NT2/D1 (cell line): Measurements from ENCODE around the gene KCNQ1.

ENCODE experiments used
- YY1 ChIP-seq: IDR thresholded peaks from 2 replicates; pipeline ENCODE4 v1.6.1; 2011; ENCODE audit not compliant: insufficient read length, insufficient read depth
- ZNF274 ChIP-seq: IDR thresholded peaks from 2 replicates; pipeline ENCODE4 v1.6.1; 2011; ENCODE audit warnings: mild to moderate bottlenecking, low read depth, low read length

DNA sequence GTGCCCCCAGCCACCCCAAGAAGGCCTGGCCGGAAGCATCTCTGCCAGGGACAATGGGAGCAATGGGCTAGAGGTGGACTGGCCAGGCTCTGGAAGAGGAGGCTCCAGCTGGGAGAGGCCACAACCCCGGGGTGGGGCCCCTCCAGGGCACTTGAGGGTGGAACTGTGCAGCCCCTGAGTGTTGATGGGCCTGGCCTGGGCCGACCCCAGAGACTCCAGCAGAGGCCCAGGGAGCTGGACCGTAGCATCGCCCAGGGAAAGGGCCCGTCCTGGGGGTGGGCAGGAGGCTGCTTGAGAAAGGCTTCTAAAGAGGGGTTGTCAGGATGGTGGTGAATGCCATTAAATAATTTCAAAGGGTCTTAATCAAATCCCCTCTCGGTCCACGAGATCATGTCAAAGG lies 410.4 kb downstream of the KCNQ1 start:
- no peak for TF ChIP-seq ZNF274
- TF ChIP-seq YY1, result no peak
